HG02840 (cell line): ENCODE results near the gene ZNF780A.
A peak's percentile ranks its signal among the peaks of the same experiment; 100 is the strongest.
"Not testable (repeated sequence)": the region's sequence is repeated elsewhere in the genome, so short reads cannot be mapped to it uniquely, and the experiment has no call there.

Source experiments
- ATAC-seq: cut with Tn5 transposase; IDR thresholded peaks from one replicate; pipeline ENCODE4 v1.9.1; 2021; ENCODE audit warnings: mild to moderate bottlenecking, moderate library complexity, moderate number of reproducible peaks; ENCODE audit not compliant: unreplicated experiment, low FRiP score

The ZNF780A gene

DNA sequence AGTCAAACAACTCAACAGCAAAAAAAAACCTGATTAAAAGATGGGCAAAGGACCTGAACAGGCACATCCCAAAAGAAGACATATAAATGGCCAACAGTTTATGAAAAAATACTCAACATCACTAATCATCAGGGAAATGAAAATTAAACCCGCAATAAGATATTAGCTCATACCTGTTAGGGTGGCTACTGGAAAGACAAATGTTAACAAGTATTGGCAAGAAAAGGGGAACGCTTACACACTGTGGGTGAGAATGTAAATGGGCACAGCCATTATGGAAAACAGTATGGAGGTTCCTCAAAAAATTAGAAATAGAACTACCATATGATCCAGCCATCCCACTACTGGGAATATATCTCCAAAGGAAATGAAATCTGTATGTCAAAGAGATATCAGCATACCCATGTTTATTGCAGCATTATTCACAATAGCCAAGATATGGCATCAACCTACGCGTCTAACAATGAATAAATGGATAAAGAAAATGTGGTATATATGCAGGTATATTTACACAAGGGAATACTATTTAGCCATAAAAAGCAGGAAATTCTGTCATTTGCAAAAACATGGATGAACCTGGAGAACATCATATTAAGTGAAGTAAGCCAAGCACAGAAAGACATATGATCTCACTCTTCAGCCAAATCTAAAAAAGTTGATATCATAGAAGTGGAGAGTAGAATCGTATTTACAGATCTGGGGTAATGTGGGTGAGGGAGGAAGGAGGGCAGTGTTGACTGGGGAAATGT lies 2.3 kb downstream of the ZNF780A start:
- ATAC-seq, result no peak

DNA sequence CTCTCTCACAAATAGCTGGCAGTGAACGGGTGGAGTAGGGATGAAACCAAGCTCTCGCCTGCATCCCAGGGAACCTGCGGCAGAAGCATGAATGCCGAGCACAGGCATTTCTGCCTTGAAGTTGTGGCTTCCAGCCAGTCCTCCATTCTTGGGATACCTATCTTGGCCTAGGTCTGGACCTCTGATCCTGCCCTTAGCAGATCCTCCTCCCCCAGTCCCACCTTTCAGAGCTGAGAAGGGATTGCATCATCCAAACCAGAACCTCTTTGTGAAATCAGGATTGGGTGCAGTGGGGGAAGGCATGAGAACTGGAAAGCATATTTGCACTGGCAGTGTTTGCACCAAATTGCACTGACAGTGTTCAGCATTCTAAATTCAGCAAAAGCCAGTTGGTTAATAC lies 5.8 kb downstream of the ZNF780A start:
- no peak for ATAC-seq

DNA sequence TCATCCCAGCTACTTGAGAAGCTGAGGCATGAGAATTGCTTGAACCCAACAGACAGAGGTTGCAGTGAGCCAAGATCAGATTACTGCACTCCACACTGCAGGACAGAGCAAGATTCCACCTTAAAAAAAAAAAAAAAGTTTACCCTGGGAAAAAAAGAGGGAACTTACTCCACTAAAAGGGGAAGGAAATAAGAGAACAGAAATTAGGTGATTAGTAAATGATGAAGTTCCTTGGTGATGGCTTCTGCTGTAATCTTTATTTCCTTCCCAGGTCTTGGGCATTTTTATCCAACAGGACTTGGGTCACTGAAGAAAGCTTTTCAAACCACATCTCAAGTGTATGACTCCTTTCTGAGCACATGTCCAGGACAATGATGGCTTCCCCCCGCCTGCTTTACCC lies 9.3 kb downstream of the ZNF780A start:
- no peak for ATAC-seq

DNA sequence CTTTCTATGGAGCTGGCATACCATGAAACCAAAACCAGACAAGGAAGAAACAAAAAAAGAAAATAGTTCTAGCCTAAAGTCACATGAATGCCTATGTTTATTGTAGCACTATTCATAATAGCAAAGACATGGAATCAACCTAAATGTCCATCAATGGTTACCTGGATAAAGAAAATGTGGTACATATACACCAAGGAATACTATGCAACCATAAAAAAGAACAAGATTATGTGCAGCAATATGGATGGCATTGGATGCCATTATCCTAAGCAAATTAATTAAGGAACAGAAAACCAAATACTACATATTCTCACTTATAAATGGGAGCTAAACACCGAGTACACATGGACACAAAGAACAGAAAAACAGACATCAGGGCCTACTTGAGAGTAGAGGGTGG lies 10.5 kb downstream of the ZNF780A start:
- no peak for ATAC-seq

DNA sequence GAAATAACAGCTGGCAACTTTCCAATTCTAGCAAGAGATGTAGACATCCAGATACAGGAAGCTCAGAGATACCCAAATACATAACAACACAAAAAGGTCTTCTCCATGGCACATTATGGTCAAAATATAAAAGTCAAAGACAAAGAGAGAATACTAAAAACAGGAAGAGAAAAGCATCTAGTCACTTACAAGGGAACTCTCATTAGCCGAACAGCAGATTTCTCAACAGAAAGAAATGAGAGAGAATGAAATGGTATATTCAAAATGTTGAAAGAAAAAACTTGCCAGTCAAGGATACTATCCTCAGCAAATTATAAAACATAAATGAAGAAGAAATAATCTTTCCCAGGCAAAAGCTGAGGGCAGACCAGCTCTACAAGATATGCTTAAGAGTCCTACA lies 12.4 kb downstream of the ZNF780A start:
- ATAC-seq, result no peak

DNA sequence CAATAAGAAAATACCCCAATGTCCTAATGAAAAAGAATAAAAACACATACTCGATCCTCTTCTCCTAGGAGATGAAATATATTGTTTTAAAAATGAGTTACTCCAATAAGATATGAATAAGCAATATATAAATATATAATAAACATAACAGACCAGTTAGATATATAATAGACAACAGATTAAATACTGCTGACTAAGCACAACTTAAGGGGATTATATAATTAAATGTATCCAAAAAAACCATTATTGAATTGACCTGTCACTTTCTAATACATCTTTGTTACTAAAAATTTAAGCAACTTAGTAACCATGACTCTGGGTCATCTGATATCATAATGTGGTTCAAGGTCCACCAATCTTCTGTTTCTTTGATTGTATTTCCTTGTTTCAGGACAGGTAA lies 20.7 kb downstream of the ZNF780A start:
- no peak for ATAC-seq

DNA sequence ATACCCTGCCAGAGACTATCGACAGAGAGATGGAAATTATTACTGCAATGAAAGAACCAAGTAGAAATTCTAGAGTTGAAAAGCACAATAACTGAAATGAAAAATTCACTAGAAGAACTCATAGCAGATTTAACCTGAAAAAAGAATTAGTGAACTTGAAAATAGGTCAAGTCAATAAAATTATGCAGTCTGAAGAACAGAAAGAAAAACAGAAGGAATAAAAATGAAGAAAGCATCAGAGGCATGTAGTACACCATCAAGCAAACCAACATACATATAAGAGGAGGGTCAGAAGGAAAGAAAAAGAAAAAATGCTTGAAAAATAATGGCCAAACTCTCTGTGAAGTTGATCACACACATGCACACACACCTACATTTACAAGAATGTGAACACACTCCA lies 31.1 kb downstream of the ZNF780A start:
- no peak for ATAC-seq

DNA sequence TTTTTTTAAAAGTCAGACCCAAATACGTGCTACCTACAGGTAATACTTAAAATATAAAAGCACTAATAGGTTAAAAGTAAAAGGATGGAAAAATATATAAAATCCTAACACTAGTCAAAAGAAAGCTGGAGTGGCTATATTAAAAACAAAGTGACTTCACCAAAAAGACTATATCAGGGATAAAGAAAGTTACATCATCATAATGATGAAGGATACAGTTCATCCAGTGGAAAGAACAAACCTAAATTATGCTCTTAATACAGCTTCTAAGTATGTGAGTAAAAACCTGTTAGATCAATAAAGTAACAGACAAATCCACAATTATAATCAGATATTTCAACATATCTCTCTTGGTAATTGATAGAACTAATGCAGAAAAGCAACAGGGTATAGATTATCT lies 33.6 kb downstream of the ZNF780A start:
- ATAC-seq, result no peak

DNA sequence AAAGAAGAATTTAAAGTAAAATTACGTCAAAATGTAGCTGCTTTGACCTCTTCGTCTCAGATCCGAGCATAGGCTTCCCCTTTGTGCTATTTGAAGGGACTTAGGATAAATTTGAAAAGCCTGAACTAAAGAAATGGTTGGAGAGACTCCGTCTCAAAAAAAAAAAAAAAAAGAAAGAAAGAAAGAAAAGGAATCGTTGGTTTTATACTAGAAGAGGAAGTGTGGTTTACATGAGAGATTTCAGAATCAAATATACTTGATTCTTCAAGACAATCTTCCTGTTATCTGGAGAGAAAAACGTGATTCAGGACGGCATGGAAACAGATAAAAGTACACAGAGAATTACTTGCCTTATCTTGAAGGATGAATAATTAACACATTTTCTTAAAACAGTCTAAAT lies 34.2 kb downstream of the ZNF780A start:
- ATAC-seq, result no peak

DNA sequence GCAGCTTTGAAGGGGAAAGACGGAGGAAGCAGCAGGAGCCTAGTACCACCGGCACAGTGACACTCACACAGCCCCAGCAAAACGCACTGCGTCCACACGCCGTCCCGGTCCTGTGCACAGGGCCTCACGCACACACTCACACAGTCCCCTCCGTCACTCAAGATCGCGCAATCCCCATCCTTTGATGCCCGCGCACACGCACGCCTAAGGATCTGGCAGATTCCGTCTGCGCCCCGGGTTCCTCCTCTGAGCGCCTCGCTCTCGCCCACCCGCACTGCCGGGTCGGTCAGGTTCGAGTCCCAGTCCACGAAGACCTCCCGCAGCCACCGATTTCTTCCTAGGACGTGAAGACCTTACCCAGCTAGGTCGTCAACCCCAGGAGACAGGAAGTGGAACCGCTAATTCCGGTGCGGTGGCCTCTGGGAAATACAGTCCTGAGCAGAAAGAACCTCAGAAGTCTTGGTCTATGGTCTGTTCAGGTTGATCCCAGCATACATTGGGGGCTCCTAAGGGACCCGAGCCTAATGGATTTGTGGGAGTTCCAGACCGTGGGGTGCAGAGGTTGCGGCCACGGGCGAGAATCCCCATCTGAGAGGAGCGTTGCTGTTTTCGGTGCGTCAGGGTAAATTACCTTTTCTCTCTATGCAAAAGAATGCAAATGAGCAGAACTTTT lies 34.8 kb downstream of the ZNF780A start, which contains the start of gene ZNF780B:
Gene ZNF780B (minus strand): TSS at position 400 of the 673 bp plus-strand sequence. CDS start 5,899 bp downstream, outside the sequence.
- ATAC-seq, result peak; percentile 85

DNA sequence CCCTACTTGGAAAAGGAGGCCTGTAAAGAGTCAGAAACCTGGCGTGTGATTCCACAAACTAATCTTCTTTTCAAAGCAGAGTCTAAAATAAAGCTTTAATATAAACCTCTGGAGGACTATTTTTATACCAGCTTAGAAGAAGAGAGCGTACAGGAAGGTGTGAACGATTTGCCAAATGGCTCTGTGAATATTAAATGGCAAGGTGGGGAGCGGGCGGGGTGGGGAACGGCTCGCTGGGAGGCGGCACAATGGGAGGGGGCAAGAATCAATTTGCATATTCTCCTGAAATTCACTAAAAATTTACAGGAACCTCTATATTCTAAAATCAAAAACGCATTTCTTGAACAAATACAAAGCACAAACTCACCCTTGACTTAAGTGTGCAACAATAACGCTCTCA lies 35.7 kb downstream of the ZNF780A start:
- ATAC-seq, result no peak

DNA sequence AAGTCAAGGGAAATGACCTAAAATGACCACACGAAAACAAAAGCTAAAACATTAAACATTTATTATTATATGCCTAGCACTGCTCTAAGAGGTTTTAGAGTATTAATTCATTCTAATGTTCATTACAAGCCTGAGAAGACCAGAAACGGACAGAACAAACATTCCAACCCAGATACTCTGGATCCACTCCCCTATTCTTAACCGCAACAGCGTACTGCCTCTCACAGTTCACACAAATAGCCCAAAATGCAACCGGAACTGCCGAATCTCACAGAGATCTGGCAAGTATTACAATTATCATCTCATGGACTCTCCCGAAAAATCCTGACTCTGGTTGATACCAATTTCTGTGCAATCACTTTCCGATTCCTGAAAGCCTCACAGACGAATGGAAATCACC lies 36.1 kb downstream of the ZNF780A start:
- no peak for ATAC-seq

DNA sequence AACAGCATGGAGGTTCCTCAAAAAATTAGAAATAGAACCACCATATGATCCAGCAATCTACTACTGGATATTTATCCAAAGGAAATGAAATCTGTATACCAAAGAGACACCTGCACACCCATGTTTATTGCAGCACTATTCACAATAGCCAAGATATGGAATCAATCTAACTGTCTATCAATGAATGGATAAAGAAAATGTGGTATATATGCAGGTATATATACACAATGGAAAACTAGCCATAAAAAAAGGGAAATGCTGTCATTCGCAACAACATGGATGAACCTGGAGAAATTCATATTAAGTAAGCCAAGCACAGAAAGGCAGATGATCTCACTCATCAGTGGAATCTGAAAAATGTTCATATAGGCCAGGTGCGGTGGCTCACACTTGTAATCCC lies 37.3 kb downstream of the ZNF780A start:
- no peak for ATAC-seq

DNA sequence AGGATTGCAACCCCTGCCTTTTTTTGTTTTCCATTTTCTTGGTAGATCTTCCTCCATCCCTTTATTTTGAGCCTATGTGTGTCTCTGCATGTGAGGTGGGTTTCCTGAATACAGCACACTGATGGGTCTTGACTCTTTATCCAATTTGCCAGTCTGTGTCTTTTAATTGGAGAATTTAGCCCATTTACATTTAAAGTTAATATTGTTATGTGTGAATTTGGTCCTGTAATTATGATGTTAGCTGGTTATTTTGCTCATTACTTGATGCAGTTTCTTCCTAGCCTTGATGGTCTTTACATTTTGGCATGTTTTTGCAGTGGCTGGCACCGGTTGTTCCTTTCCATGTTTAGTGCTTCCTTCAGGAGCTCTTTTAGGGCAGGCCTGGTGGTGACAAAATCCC lies 49.0 kb downstream of the ZNF780A start:
- not testable (repeated sequence) for ATAC-seq

DNA sequence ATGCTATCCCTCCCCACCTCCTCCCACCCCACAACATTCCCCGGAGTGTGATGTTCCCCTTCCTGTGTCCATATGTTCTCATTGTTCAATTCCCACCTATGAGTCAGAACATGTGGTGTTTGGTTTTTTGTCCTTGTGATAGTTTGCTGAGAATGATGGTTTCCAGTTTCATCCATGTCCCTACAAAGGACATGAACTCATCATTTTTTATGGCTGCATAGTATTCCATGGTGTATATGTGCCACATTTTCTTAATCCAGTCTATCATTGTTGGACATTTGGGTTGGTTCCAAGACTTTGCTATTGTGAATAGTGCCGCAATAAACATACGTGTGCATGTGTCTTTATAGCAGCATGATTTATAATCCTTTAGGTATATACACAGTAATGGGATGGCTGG lies 52.7 kb downstream of the ZNF780A start:
- not testable (repeated sequence) for ATAC-seq

DNA sequence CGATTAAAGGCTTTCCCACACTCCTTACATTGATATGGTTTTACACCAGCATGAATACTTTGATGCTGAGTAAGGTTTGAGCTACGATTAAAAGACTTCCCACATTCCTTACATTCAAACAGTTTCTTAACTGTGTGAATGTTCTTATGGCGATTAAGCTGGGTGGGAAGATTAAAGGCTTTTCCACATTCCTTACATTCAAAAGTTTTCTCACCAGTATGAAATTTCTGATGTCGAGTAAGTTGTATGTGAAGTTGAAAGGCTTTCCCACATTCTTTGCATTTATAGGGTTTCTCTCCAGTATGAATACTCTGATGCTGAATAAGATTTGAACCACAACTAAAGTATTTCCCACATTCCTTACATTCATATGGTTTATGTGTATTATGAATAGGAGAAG lies 54.7 kb downstream of the ZNF780A start:
- no peak for ATAC-seq

DNA sequence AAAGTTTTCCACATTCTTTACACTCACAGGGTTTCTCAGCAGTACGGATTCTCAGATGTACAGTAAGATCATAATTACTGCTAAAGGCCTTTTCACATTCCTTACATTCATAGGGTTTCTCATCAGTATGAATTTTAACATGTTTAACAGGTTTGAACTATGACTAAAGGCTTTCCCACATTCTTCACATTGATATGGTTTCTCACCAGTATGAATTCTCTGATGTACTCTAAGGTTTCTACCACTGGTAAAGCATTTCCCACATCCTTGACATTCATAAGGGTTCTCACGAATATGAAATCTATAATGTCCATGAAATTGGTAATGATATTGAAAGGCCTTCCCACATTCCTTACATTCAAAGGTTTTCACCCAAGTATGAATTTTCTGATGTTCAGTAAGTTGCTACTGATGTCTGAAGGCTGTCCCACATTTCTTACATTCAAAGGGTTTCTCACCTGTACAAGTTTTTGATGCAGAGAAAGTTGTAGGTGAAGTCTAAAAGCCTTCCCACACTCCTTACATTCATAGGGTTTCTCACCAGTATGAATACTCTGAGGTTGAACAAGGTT lies 56.7 kb downstream of the ZNF780A start:
- no peak for ATAC-seq

DNA sequence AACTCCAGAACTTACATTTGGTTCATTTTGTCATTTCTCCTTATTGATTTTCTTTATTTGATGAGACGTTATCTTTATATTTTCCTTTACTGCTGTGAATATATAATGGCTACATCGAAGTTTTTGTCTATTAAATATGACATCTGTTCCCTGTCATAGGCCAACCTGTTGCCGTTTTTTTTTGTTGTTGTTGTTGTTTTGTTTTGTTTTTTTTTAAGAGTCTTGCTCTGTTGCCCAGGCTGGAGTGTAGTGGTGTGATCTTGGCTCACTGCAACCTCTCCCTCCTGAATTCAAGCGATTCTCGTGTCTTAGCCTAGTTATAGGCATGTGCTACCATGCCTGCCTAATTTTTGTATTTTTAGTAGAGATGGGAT lies 64.2 kb downstream of the ZNF780A start:
- ATAC-seq, result no peak

DNA sequence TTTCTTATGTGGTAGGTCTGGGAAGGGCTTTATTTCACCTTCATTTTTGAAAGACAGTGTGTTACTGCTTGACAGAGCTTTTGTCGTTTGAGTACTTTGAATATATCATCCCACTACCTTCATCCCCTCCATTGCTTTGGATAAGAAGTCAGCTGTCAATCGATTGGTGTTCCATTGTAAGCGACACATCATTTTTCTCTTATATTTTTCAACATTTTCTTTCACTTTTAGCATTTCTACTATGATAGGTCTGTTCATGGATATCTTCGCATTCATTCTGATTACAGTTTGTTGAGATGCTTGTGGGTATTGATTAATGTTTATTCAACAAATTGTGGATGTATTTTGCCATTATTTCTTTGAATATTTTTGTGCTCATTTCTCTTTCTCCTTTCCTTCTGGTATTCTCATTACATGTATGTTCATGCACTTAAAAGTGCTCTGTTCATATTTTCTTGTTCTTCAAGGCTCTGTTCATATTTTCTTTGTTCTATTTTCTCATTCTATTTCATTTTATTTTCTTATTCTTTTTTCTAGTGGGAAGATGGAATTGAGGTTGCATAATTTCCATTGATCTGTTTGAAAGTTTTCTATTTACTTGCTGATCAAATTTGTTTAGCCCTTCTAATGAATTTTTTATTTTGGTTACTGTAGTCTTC lies 64.7 kb downstream of the ZNF780A start:
- ATAC-seq, result no peak

DNA sequence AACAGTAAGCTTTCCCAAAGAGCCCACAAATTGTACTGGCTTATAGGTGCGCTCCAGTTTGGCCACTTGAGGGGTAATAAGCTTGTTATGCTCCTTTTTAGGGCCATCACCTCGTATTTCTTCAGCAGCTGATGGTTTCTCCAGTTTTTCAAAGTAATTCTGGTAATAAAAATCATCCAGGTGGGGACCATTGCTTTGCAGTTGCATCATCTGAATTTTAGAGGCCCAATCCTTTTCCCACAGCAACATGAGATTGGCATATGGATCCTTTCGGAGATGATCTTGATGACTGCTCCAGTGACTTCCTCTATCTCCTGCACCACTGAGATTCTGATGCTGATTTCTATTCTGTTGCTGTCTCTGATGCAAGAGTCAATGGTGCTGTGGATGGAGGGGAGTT lies 66.8 kb downstream of the ZNF780A start:
- no peak for ATAC-seq
